Tibial artery (tissue), 4 donors: ENCODE results near the gene WWC1.

Source experiments
- DNase-seq, 2 donors: peaks; one replicate each; pipeline ENCODE4 v3.0.0-alpha.2; 2019
- H3K27ac ChIP-seq, 2 donors: fragments of 200-600 bp; sonication (generic) in 1 of 2; 1 replicate in 1 of 2; 2 replicates in 1 of 2; pipeline ENCODE4 v1.5.1; 2018 to 2019; ENCODE audit warnings: mild to moderate bottlenecking in 1 of 2
- H3K27me3 ChIP-seq, 2 donors: fragments of 200-600 bp; sonication (generic) in 1 of 2; one replicate each; pipeline versions ENCODE4 v1.5.1 to v1.6.0; 2016 to 2019
- H3K36me3 ChIP-seq, 3 donors: fragments of 200-600 bp; sonication (generic) in 2 of 3; one replicate each; pipeline ENCODE4 v1.5.1; 2016 to 2019; ENCODE audit warnings: mild to moderate bottlenecking in 2 of 3
- H3K4me1 ChIP-seq, 4 donors: fragments of 200-600 bp; sonication (generic) in 2 of 4; 1 replicate in 3 of 4; 2 replicates in 1 of 4; pipeline ENCODE4 v1.5.1; 2016 to 2019
- H3K4me3 ChIP-seq, 2 donors: fragments of 200-600 bp; sonication (generic) in 1 of 2; 1 replicate in 1 of 2; 2 replicates in 1 of 2; pipeline ENCODE4 v1.5.1; 2018 to 2019; ENCODE audit warnings: mild to moderate bottlenecking in 2 of 2
- H3K9me3 ChIP-seq, 3 donors: fragments of 200-600 bp; sonication (generic) in 1 of 3; one replicate each; pipeline ENCODE4 v1.5.1; 2016 to 2019
- CTCF ChIP-seq, 2 experiments: fragments of 200-600 bp in 1 of 2; fragments of 450-650 bp in 1 of 2; IDR thresholded peaks; one replicate each; pipeline ENCODE4 v1.5.1; 2017 to 2019; ENCODE audit warnings: antibody characterized with exemption in 2 of 2, mild to moderate bottlenecking in 1 of 2, moderate library complexity in 1 of 2
- intact Hi-C: fragments of 100-400 bp; cut with DNase I; formaldehyde crosslinking; loops from one replicate; pipeline ENCODE4 v1.15.0; 2023; ENCODE audit warnings: low total_unique reads

WWC1 gene

GRCh38 chr5:168300326-168301182 lies 9.1 kb downstream of the WWC1 start:
- Histone ChIP-seq H3K4me1 (peaks cover 0 to 4% (median 0%) of the 10 kb centered on the region in 4 donors), H3K9me3 (no peaks in the 10 kb centered on the region), H3K27ac (no peak overlapping the region), H3K36me3 (no peaks in the 10 kb centered on the region), H3K4me3 (no peak overlapping the region), H3K27me3 (peaks cover 0 to 13% of the 10 kb centered on the region in 2 donors)
- TF ChIP-seq CTCF (IDR thresholded peaks at IDR 0.05): no peak
- DNase-seq: no peak
- intact Hi-C loops: no loop called here

GRCh38 chr5:168301593-168302390 lies 10.3 kb downstream of the WWC1 start:
- Histone ChIP-seq H3K27me3 (peaks cover 0 to 13% of the 10 kb centered on the region in 2 donors), H3K27ac (no peak overlapping the region), H3K9me3 (no peaks in the 10 kb centered on the region), H3K36me3 (no peaks in the 10 kb centered on the region), H3K4me3 (no peak overlapping the region), H3K4me1 (no peaks in the 10 kb centered on the region)
- intact Hi-C loops: no loop called here
- TF ChIP-seq CTCF (IDR thresholded peaks at IDR 0.05): no peak
- DNase-seq: no peak

GRCh38 chr5:168302785-168303184 lies 11.3 kb downstream of the WWC1 start:
- intact Hi-C loops: no loop called here
- Histone ChIP-seq H3K9me3 (no peaks in the 10 kb centered on the region), H3K4me3 (no peak overlapping the region), H3K4me1 (no peaks in the 10 kb centered on the region), H3K27me3 (peaks cover 0 to 13% of the 10 kb centered on the region in 2 donors), H3K27ac (no peak overlapping the region), H3K36me3 (no peaks in the 10 kb centered on the region)
- no peak for TF ChIP-seq CTCF (IDR thresholded peaks at IDR 0.05)
- no peak for DNase-seq

GRCh38 chr5:168303393-168304025 lies 12.1 kb downstream of the WWC1 start:
- Histone ChIP-seq H3K36me3 (no peaks in the 10 kb centered on the region), H3K9me3 (no peaks in the 10 kb centered on the region), H3K27me3 (peaks cover 0 to 8% of the 10 kb centered on the region in 2 donors), H3K4me3 (no peak overlapping the region), H3K27ac (no peak overlapping the region), H3K4me1 (no peaks in the 10 kb centered on the region)
- TF ChIP-seq CTCF (IDR thresholded peaks at IDR 0.05): no peak
- no peak for DNase-seq
- intact Hi-C loops: no loop called here

GRCh38 chr5:168304349-168304748 lies 12.9 kb downstream of the WWC1 start:
- Histone ChIP-seq H3K4me1 (no peaks in the 10 kb centered on the region), H3K9me3 (no peaks in the 10 kb centered on the region), H3K36me3 (no peaks in the 10 kb centered on the region), H3K4me3 (no peak overlapping the region), H3K27ac (no peak overlapping the region), H3K27me3 (peaks cover 0 to 6% of the 10 kb centered on the region in 2 donors)
- DNase-seq: no peak
- intact Hi-C loops: no loop called here
- no peak for TF ChIP-seq CTCF (IDR thresholded peaks at IDR 0.05)
